ENCODE data around the gene TNFRSF11A. TPM values are rescaled to one million over a fixed set of nuclear protein-coding genes. Genes with fewer than 3 reads are reported as not detected.

Gene TNFRSF11A
- total RNA-seq, 6 donors from 2014 or later, result 1.7 to 5.9 (median 4.4) TPM

DNA sequence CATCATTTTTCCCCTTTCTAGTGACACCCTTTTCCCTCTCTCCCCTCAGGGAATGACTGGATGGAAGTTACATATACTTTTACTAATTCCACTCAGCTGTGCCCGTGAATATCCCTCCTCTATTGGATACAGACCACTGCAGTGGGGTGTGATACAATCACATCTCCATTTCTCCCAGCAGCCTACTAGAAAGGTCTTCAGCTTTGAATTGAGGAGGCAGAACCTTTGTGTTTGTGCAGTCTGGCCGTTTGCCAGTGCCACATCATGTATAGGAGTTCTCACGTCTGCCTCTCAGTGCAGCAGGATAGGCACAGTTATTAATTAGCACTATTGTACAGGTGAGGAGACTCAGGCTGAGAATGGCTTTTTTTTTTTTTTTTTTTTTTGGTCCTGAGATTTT, 16.4 kb downstream of the TNFRSF11A start:
- WGBS, 2 donors, result 47 to 70% methylated on average over 3 of the region's 3 CpGs
- Histone ChIP-seq H3K4me3 (no peak overlapping the region), H3K27me3 (no peaks in the 10 kb centered on the region), H3K36me3 (no peaks in the 10 kb centered on the region), H3K27ac (no peak overlapping the region), H3K4me1 (no peaks in the 10 kb centered on the region), H3K9me3 (no peaks in the 10 kb centered on the region)
- DNase-seq (no peak), ATAC-seq (ENCODE audit: low FRiP score in 2 of 2) (no peak)
- TF ChIP-seq CTCF (IDR thresholded peaks at IDR 0.05) (no peak), POLR2AphosphoS5 (IDR thresholded peaks at IDR 0.05) (no peak), POLR2A (IDR thresholded peaks at IDR 0.05) (no peak), EP300 (IDR thresholded peaks at IDR 0.05) (no peak)

- Histone ChIP-seq H3K4me1 (no peaks in the 10 kb centered on the region), H3K27ac (no peak overlapping the region), H3K36me3 (no peaks in the 10 kb centered on the region), H3K4me3 (no peak overlapping the region), H3K9me3 (no peaks in the 10 kb centered on the region), H3K27me3 (no peaks in the 10 kb centered on the region)
- TF ChIP-seq CTCF (IDR thresholded peaks at IDR 0.05) (no peak), POLR2AphosphoS5 (IDR thresholded peaks at IDR 0.05) (no peak), POLR2A (IDR thresholded peaks at IDR 0.05) (no peak), EP300 (IDR thresholded peaks at IDR 0.05) (no peak)
- no peak for DNase-seq
- WGBS, 2 donors, result 83 to 86% methylated on average over 4 of the region's 4 CpGs
- ATAC-seq (ENCODE audit: low FRiP score in 2 of 2), result no peak
These were observed 17.8 kb downstream of the TNFRSF11A start for GRCh38 chr18:62342884-62343283.

DNA sequence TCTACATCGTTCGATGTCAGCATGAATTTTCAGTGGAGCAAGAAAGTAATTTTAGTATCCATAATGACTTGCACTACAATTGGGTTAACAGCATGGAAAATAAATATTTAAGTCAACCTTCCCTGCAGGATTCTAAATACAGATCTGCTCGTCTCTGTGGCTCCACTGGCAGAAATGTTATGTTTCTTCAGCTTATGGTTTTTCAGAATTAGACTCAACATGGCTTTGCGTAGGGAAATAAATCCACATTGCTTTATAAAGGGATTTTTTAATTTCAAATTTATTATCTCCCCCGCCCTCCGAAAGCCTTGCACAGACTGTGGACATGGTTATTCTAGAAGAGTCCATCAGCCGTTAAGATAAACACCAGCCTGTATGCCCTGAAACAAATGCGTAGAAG, 18.2 kb downstream of the TNFRSF11A start:
- DNase-seq (no peak), ATAC-seq (ENCODE audit: low FRiP score in 2 of 2) (no peak)
- Histone ChIP-seq H3K9me3 (no peaks in the 10 kb centered on the region), H3K36me3 (no peaks in the 10 kb centered on the region), H3K4me3 (no peak overlapping the region), H3K4me1 (no peaks in the 10 kb centered on the region), H3K27ac (no peak overlapping the region), H3K27me3 (no peaks in the 10 kb centered on the region)
- TF ChIP-seq POLR2AphosphoS5 (IDR thresholded peaks at IDR 0.05) (no peak), EP300 (IDR thresholded peaks at IDR 0.05) (no peak), POLR2A (IDR thresholded peaks at IDR 0.05) (no peak), CTCF (IDR thresholded peaks at IDR 0.05) (no peak)
- WGBS, 2 donors, result 91 to 97% methylated on average over 8 of the region's 8 CpGs

- Histone ChIP-seq H3K27me3 (no peaks in the 10 kb centered on the region), H3K9me3 (no peaks in the 10 kb centered on the region), H3K27ac (no peak overlapping the region), H3K4me1 (no peaks in the 10 kb centered on the region), H3K4me3 (no peak overlapping the region), H3K36me3 (no peaks in the 10 kb centered on the region)
- WGBS, 2 donors, result 91 to 100% methylated on average over 2 of the region's 2 CpGs
- DNase-seq (no peak), ATAC-seq (ENCODE audit: low FRiP score in 2 of 2) (no peak)
- TF ChIP-seq EP300 (IDR thresholded peaks at IDR 0.05) (no peak), CTCF (IDR thresholded peaks at IDR 0.05) (no peak), POLR2AphosphoS5 (IDR thresholded peaks at IDR 0.05) (no peak), POLR2A (IDR thresholded peaks at IDR 0.05) (no peak)
These were observed 20.8 kb downstream of the TNFRSF11A start for GRCh38 chr18:62345909-62346308.

GRCh38 chr18:62346333-62347088, 21.4 kb downstream of the TNFRSF11A start:
- ATAC-seq (ENCODE audit: low FRiP score in 2 of 2) (peak in 1 of 2 donors; percentile 30), DNase-seq (no peak)
- Histone ChIP-seq H3K27ac (no peak overlapping the region), H3K27me3 (no peaks in the 10 kb centered on the region), H3K4me3 (no peak overlapping the region), H3K36me3 (no peaks in the 10 kb centered on the region), H3K4me1 (no peaks in the 10 kb centered on the region), H3K9me3 (no peaks in the 10 kb centered on the region)
- no peak for TF ChIP-seq CTCF (IDR thresholded peaks at IDR 0.05)
- no peak for TF ChIP-seq POLR2A (IDR thresholded peaks at IDR 0.05)
- TF ChIP-seq EP300 (IDR thresholded peaks at IDR 0.05), result no peak
- no peak for TF ChIP-seq POLR2AphosphoS5 (IDR thresholded peaks at IDR 0.05)
- WGBS, 2 donors, result 70 to 91% methylated on average over 6 to 7 of the region's 7 CpGs
